ENCODE results near the gene FLNC.

FLNC gene

GRCh38 chr7:128791972-128792327 lies 38.3 kb upstream of the FLNC start:
- H3K27ac ChIP-seq (ENCODE audit: insufficient read depth, low read length, poor library complexity, severe bottlenecking): no peak overlapping the region
- H3K4me3 ChIP-seq (ENCODE audit: insufficient read depth, low read depth, low read length, poor library complexity, severe bottlenecking): peak overlapping the region; percentile 93
- no peaks in the 10 kb centered on the region for H3K9me3 ChIP-seq (ENCODE audit: control insufficient read depth, low read length)
- H3K4me1 ChIP-seq (ENCODE audit: control insufficient read depth, insufficient read depth, low read length, poor library complexity, severe bottlenecking): peaks cover 14% of the 10 kb centered on the region
- no peaks in the 10 kb centered on the region for H3K36me3 ChIP-seq (ENCODE audit: control insufficient read depth, insufficient read depth, low read length)
- no peak for DNase-seq
- H3K27me3 ChIP-seq (replicated peaks; ENCODE audit: control insufficient read depth, insufficient read depth, low read length, poor library complexity, severe bottlenecking): no peaks in the 10 kb centered on the region

DNA sequence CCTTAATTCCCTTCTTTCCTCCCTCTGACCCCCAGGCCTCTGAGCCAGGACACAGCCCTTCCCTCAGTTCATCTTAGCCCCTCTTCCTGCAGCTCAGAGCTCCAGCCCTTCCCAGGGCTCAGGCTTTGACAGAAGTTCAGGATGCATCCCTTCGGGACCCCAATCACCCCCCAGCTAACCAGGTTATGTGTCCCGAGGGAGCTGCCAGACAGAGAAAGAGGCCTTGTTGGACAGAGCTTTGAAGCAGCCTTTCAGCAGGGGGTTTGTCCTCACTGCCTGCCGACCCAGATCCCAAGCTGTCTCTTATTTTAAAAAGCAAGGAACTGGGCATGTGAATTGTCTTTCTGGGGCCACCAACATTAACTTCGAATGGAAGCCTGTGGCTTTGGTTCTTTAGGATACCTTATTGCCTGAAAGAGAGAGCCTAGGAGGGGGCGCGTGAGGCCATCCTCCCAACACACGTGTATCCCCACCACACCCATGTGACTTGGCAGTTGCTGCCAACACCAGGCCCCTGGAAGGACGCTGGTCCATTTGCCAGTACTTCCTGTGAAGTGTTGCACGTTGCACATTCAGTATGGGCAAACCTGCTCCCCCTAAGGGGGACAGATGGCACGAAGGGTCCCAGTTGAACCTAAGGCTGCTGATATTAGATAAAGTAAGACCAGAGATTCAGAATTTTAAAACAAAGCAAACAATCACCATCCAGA lies 37.6 kb upstream of the FLNC start:
- DNase-seq: no peak
- H3K4me1 ChIP-seq (ENCODE audit: control insufficient read depth, insufficient read depth, low read length, poor library complexity, severe bottlenecking): peaks cover 14% of the 10 kb centered on the region
- H3K27me3 ChIP-seq (replicated peaks; ENCODE audit: control insufficient read depth, insufficient read depth, low read length, poor library complexity, severe bottlenecking): no peaks in the 10 kb centered on the region
- no peak overlapping the region for H3K4me3 ChIP-seq (ENCODE audit: insufficient read depth, low read depth, low read length, poor library complexity, severe bottlenecking)
- no peak overlapping the region for H3K27ac ChIP-seq (ENCODE audit: insufficient read depth, low read length, poor library complexity, severe bottlenecking)
- H3K9me3 ChIP-seq (ENCODE audit: control insufficient read depth, low read length): no peaks in the 10 kb centered on the region
- H3K36me3 ChIP-seq (ENCODE audit: control insufficient read depth, insufficient read depth, low read length): no peaks in the 10 kb centered on the region

- no peaks in the 10 kb centered on the region for H3K36me3 ChIP-seq (ENCODE audit: control insufficient read depth, insufficient read depth, low read length)
- H3K4me1 ChIP-seq (ENCODE audit: control insufficient read depth, insufficient read depth, low read length, poor library complexity, severe bottlenecking): peaks cover 14% of the 10 kb centered on the region
- no peak overlapping the region for H3K27ac ChIP-seq (ENCODE audit: insufficient read depth, low read length, poor library complexity, severe bottlenecking)
- H3K9me3 ChIP-seq (ENCODE audit: control insufficient read depth, low read length): no peaks in the 10 kb centered on the region
- no peak overlapping the region for H3K4me3 ChIP-seq (ENCODE audit: insufficient read depth, low read depth, low read length, poor library complexity, severe bottlenecking)
- no peak for DNase-seq
- no peaks in the 10 kb centered on the region for H3K27me3 ChIP-seq (replicated peaks; ENCODE audit: control insufficient read depth, insufficient read depth, low read length, poor library complexity, severe bottlenecking)
These were observed 37.0 kb upstream of the FLNC start for GRCh38 chr7:128793181-128793547.

- no peak overlapping the region for H3K4me3 ChIP-seq (ENCODE audit: insufficient read depth, low read depth, low read length, poor library complexity, severe bottlenecking)
- H3K4me1 ChIP-seq (ENCODE audit: control insufficient read depth, insufficient read depth, low read length, poor library complexity, severe bottlenecking): peaks cover 14% of the 10 kb centered on the region
- no peaks in the 10 kb centered on the region for H3K27me3 ChIP-seq (replicated peaks; ENCODE audit: control insufficient read depth, insufficient read depth, low read length, poor library complexity, severe bottlenecking)
- no peak for DNase-seq
- H3K36me3 ChIP-seq (ENCODE audit: control insufficient read depth, insufficient read depth, low read length): no peaks in the 10 kb centered on the region
- H3K27ac ChIP-seq (ENCODE audit: insufficient read depth, low read length, poor library complexity, severe bottlenecking): no peak overlapping the region
- H3K9me3 ChIP-seq (ENCODE audit: control insufficient read depth, low read length): no peaks in the 10 kb centered on the region
These were observed 36.2 kb upstream of the FLNC start for GRCh38 chr7:128794020-128794419.

GRCh38 chr7:128794436-128794835 lies 35.8 kb upstream of the FLNC start:
- Histone ChIP-seq H3K4me1 (ENCODE audit: control insufficient read depth, insufficient read depth, low read length, poor library complexity, severe bottlenecking) (peaks cover 14% of the 10 kb centered on the region), H3K27me3 (replicated peaks; ENCODE audit: control insufficient read depth, insufficient read depth, low read length, poor library complexity, severe bottlenecking) (no peaks in the 10 kb centered on the region), H3K4me3 (ENCODE audit: insufficient read depth, low read depth, low read length, poor library complexity, severe bottlenecking) (no peak overlapping the region), H3K9me3 (ENCODE audit: control insufficient read depth, low read length) (no peaks in the 10 kb centered on the region), H3K27ac (ENCODE audit: insufficient read depth, low read length, poor library complexity, severe bottlenecking) (no peak overlapping the region), H3K36me3 (ENCODE audit: control insufficient read depth, insufficient read depth, low read length) (no peaks in the 10 kb centered on the region)
- DNase-seq: no peak

DNA sequence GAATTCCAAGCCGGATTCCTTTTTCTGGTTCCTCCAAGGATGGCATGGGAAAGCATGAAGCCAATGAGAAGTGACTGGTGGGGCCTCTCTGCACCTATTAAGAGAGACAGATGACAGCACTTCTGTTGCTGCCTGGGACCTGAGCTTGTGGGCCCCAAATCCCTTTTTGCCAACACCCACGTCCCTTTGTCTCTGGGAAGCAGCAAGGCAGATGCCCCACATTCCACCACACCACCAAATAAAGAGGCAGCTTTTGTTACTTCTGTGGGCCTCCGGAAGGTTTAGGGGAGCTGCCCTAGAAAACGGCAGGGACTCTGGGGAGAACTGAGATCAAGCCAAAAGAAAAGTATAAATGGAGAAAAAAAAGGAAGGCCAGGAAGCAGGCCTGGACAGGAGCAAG lies 35.1 kb upstream of the FLNC start:
- Histone ChIP-seq H3K9me3 (ENCODE audit: control insufficient read depth, low read length) (no peaks in the 10 kb centered on the region), H3K36me3 (ENCODE audit: control insufficient read depth, insufficient read depth, low read length) (no peaks in the 10 kb centered on the region), H3K27ac (ENCODE audit: insufficient read depth, low read length, poor library complexity, severe bottlenecking) (no peak overlapping the region), H3K4me1 (ENCODE audit: control insufficient read depth, insufficient read depth, low read length, poor library complexity, severe bottlenecking) (peaks cover 14% of the 10 kb centered on the region), H3K27me3 (replicated peaks; ENCODE audit: control insufficient read depth, insufficient read depth, low read length, poor library complexity, severe bottlenecking) (no peaks in the 10 kb centered on the region), H3K4me3 (ENCODE audit: insufficient read depth, low read depth, low read length, poor library complexity, severe bottlenecking) (no peak overlapping the region)
- no peak for DNase-seq

GRCh38 chr7:128796327-128796726 lies 33.9 kb upstream of the FLNC start:
- no peak overlapping the region for H3K27ac ChIP-seq (ENCODE audit: insufficient read depth, low read length, poor library complexity, severe bottlenecking)

GRCh38 chr7:128799451-128799850 lies 30.8 kb upstream of the FLNC start:
- DNase-seq: no peak
- Histone ChIP-seq H3K9me3 (ENCODE audit: control insufficient read depth, low read length) (no peaks in the 10 kb centered on the region), H3K27ac (ENCODE audit: insufficient read depth, low read length, poor library complexity, severe bottlenecking) (no peak overlapping the region), H3K27me3 (replicated peaks; ENCODE audit: control insufficient read depth, insufficient read depth, low read length, poor library complexity, severe bottlenecking) (no peaks in the 10 kb centered on the region), H3K4me1 (ENCODE audit: control insufficient read depth, insufficient read depth, low read length, poor library complexity, severe bottlenecking) (no peaks in the 10 kb centered on the region), H3K36me3 (ENCODE audit: control insufficient read depth, insufficient read depth, low read length) (no peaks in the 10 kb centered on the region), H3K4me3 (ENCODE audit: insufficient read depth, low read depth, low read length, poor library complexity, severe bottlenecking) (no peak overlapping the region)

More at GRCh38 chr7:128796327-128796726, 33.9 kb upstream of the FLNC start:
- H3K9me3 ChIP-seq (ENCODE audit: control insufficient read depth, low read length): no peaks in the 10 kb centered on the region
- H3K4me1 ChIP-seq (ENCODE audit: control insufficient read depth, insufficient read depth, low read length, poor library complexity, severe bottlenecking): peaks cover 8% of the 10 kb centered on the region
- no peaks in the 10 kb centered on the region for H3K27me3 ChIP-seq (replicated peaks; ENCODE audit: control insufficient read depth, insufficient read depth, low read length, poor library complexity, severe bottlenecking)
- no peak overlapping the region for H3K4me3 ChIP-seq (ENCODE audit: insufficient read depth, low read depth, low read length, poor library complexity, severe bottlenecking)
- H3K36me3 ChIP-seq (ENCODE audit: control insufficient read depth, insufficient read depth, low read length): no peaks in the 10 kb centered on the region
- DNase-seq: no peak

GRCh38 chr7:128800567-128800966 lies 29.6 kb upstream of the FLNC start:
- Histone ChIP-seq H3K4me1 (ENCODE audit: control insufficient read depth, insufficient read depth, low read length, poor library complexity, severe bottlenecking) (no peaks in the 10 kb centered on the region), H3K9me3 (ENCODE audit: control insufficient read depth, low read length) (no peaks in the 10 kb centered on the region), H3K27ac (ENCODE audit: insufficient read depth, low read length, poor library complexity, severe bottlenecking) (no peak overlapping the region), H3K36me3 (ENCODE audit: control insufficient read depth, insufficient read depth, low read length) (no peaks in the 10 kb centered on the region), H3K27me3 (replicated peaks; ENCODE audit: control insufficient read depth, insufficient read depth, low read length, poor library complexity, severe bottlenecking) (no peaks in the 10 kb centered on the region), H3K4me3 (ENCODE audit: insufficient read depth, low read depth, low read length, poor library complexity, severe bottlenecking) (no peak overlapping the region)
- no peak for DNase-seq

DNA sequence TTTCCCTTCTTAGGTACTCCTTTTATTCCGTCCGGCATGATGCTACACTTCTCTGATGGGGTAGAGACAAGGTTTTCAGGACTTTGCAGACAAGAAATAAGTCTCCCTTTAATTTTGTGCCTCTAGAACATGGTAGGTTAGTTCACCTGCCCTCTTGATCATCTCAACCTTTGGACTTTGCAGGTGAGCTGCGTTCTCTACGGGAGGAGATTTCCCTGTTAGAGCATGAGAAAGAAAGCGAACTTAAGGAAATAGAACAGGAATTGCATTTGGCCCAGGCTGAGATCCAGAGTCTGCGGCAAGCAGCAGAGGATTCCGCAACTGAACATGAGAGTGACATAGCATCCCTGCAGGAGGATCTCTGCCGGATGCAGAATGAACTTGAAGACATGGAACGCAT lies 29.2 kb upstream of the FLNC start:
- no peaks in the 10 kb centered on the region for H3K36me3 ChIP-seq (ENCODE audit: control insufficient read depth, insufficient read depth, low read length)
- DNase-seq: no peak
- H3K27ac ChIP-seq (ENCODE audit: insufficient read depth, low read length, poor library complexity, severe bottlenecking): no peak overlapping the region
- H3K9me3 ChIP-seq (ENCODE audit: control insufficient read depth, low read length): no peaks in the 10 kb centered on the region
- H3K4me1 ChIP-seq (ENCODE audit: control insufficient read depth, insufficient read depth, low read length, poor library complexity, severe bottlenecking): no peaks in the 10 kb centered on the region
- H3K27me3 ChIP-seq (replicated peaks; ENCODE audit: control insufficient read depth, insufficient read depth, low read length, poor library complexity, severe bottlenecking): no peaks in the 10 kb centered on the region
- no peak overlapping the region for H3K4me3 ChIP-seq (ENCODE audit: insufficient read depth, low read depth, low read length, poor library complexity, severe bottlenecking)

Data from effector memory CD4-positive, alpha-beta T cell (primary cell).